ENCODE data around the gene NUDT8. TPM values are rescaled to one million over a fixed set of nuclear protein-coding genes. Genes with fewer than 3 reads are reported as not detected.

NUDT8 gene
- total RNA-seq, 3 donors from 2014 or later (not counting 1 experiment from before 2014, with no cell fraction given) = 1.7 to 5.2 (median 4.1) TPM

- H3K27ac ChIP-seq (ENCODE audit: low read length) = no peak overlapping the region
- peaks cover 7% of the 10 kb centered on the region for H3K4me1 ChIP-seq (ENCODE audit: control insufficient read depth, insufficient read depth, low read length)
- no peaks in the 10 kb centered on the region for H3K4me1 Mint-ChIP-seq
- H3K9me3 ChIP-seq (ENCODE audit: control insufficient read depth, insufficient read depth, low read length) = no peaks in the 10 kb centered on the region
- H3K36me3 Mint-ChIP-seq = no peaks in the 10 kb centered on the region
- peaks cover 4% of the 10 kb centered on the region for H3K27me3 ChIP-seq (ENCODE audit: control insufficient read depth, insufficient read depth, low read length)
- TF ChIP-seq CTCF (IDR thresholded peaks at IDR 0.05) = no peak
- H3K27me3 Mint-ChIP-seq (ENCODE audit: low read depth in 2 of 2) = peaks cover 0 to 3% of the 10 kb centered on the region in 2 donors
- ATAC-seq (no peak), DNase-seq (no peak)
- no peak overlapping the region for H3K4me3 ChIP-seq (ENCODE audit: low read length)
- H3K4me3 Mint-ChIP-seq = no peak overlapping the region
- intact Hi-C loops (cut with micrococcal nuclease) = no loop called here
- WGBS (ENCODE audit: insufficient coverage) = 84% methylated on average over 23 of the region's 23 CpGs
- H3K36me3 ChIP-seq (ENCODE audit: control insufficient read depth, insufficient read depth, low read length) = no peaks in the 10 kb centered on the region
- no peak overlapping the region for H3K27ac Mint-ChIP-seq
- no peaks in the 10 kb centered on the region for H3K9me3 Mint-ChIP-seq
Observed at GRCh38 chr11:67670316-67671210, 40.8 kb upstream of the NUDT8 start.

- H3K36me3 Mint-ChIP-seq = no peaks in the 10 kb centered on the region
- intact Hi-C loops (cut with micrococcal nuclease) = no loop called here
Observed at GRCh38 chr11:67668192-67668551, 38.4 kb upstream of the NUDT8 start.

GRCh38 chr11:67667490-67668191 lies 37.9 kb upstream of the NUDT8 start:
- Histone ChIP-seq H3K4me3 (ENCODE audit: low read length) (no peak overlapping the region), H3K4me1 (ENCODE audit: control insufficient read depth, insufficient read depth, low read length) (peaks cover 7% of the 10 kb centered on the region), H3K36me3 (ENCODE audit: control insufficient read depth, insufficient read depth, low read length) (no peaks in the 10 kb centered on the region), H3K27ac (ENCODE audit: low read length) (no peak overlapping the region), H3K9me3 (ENCODE audit: control insufficient read depth, insufficient read depth, low read length) (no peaks in the 10 kb centered on the region), H3K27me3 (ENCODE audit: control insufficient read depth, insufficient read depth, low read length) (no peaks in the 10 kb centered on the region)
- Mint-ChIP-seq H3K4me1 (no peaks in the 10 kb centered on the region), H3K27me3 (ENCODE audit: low read depth in 2 of 2) (no peaks in the 10 kb centered on the region), H3K36me3 (no peaks in the 10 kb centered on the region), H3K9me3 (no peaks in the 10 kb centered on the region), H3K4me3 (no peak overlapping the region), H3K27ac (no peak overlapping the region)
- no peak for TF ChIP-seq CTCF (IDR thresholded peaks at IDR 0.05)
- 66% methylated on average over 26 of the region's 26 CpGs for WGBS (ENCODE audit: insufficient coverage)
- DNase-seq (no peak), ATAC-seq (no peak)
- intact Hi-C loops (cut with micrococcal nuclease) = no loop called here

More at GRCh38 chr11:67668192-67668551, 38.4 kb upstream of the NUDT8 start:
- H3K36me3 ChIP-seq (ENCODE audit: control insufficient read depth, insufficient read depth, low read length) = no peaks in the 10 kb centered on the region
- H3K27ac ChIP-seq (ENCODE audit: low read length) = no peak overlapping the region
- peaks cover 7% of the 10 kb centered on the region for H3K4me1 ChIP-seq (ENCODE audit: control insufficient read depth, insufficient read depth, low read length)
- DNase-seq = no peak
- no peak for ATAC-seq
- Mint-ChIP-seq H3K27ac (no peak overlapping the region), H3K9me3 (no peaks in the 10 kb centered on the region), H3K4me3 (no peak overlapping the region), H3K4me1 (no peaks in the 10 kb centered on the region), H3K27me3 (ENCODE audit: low read depth in 2 of 2) (no peaks in the 10 kb centered on the region)
- H3K4me3 ChIP-seq (ENCODE audit: low read length) = no peak overlapping the region
- no peaks in the 10 kb centered on the region for H3K9me3 ChIP-seq (ENCODE audit: control insufficient read depth, insufficient read depth, low read length)
- WGBS (ENCODE audit: insufficient coverage) = 53% methylated on average over 5 of the region's 5 CpGs
- no peaks in the 10 kb centered on the region for H3K27me3 ChIP-seq (ENCODE audit: control insufficient read depth, insufficient read depth, low read length)
- no peak for TF ChIP-seq CTCF (IDR thresholded peaks at IDR 0.05)

All from natural killer cell (primary cell).